Hepatocyte (in vitro differentiated cells): ENCODE data around the gene LCORL.

ENCODE experiments used
- CTCF ChIP-seq: fragments of 200-600 bp; sonication (generic); IDR thresholded peaks from 2 replicates; pipeline ENCODE4 v1.5.1; 2016; ENCODE audit warnings: antibody characterized with exemption, mild to moderate bottlenecking; ENCODE audit not compliant: poor library complexity
- EZH2 ChIP-seq: fragments of 200-600 bp; sonication (generic); IDR thresholded peaks from 2 replicates; pipeline ENCODE4 v1.6.1; 2016; ENCODE audit warnings: antibody characterized with exemption, mild to moderate bottlenecking, borderline replicate concordance
- EZH2phosphoT487 ChIP-seq: fragments of 200-600 bp; sonication (generic); IDR thresholded peaks from one replicate; pipeline ENCODE4 v1.6.1; 2018; ENCODE audit warnings: antibody characterized with exemption, mild to moderate bottlenecking, low read depth, moderate library complexity; ENCODE audit not compliant: unreplicated experiment, severe bottlenecking

- TF ChIP-seq CTCF (no peak), EZH2phosphoT487 (no peak), EZH2 (no peak)
Observed at GRCh38 chr4:18021470-18021719, 160 bp downstream of the LCORL start.
